Spleen (tissue), 7 donors: ENCODE measurements around the gene SLC44A1.

ENCODE experiments used
- CTCF ChIP-seq, 11 experiments: fragments of 200-600 bp in 7 of 11; fragments of 450-650 bp in 4 of 11; sonication (generic) in 4 of 11; IDR thresholded peaks in 8 of 11; conservative IDR thresholded peaks in 3 of 11; 1 replicate in 7 of 11; 2 replicates in 4 of 11; pipeline versions ENCODE4 v1.4.0 to v1.8.0; 2016 to 2021; ENCODE audit warnings: antibody characterized with exemption in 11 of 11, inconsistent platforms in 4 of 11, mild to moderate bottlenecking in 1 of 11
- POLR2A ChIP-seq, 3 donors: fragments of 450-650 bp; IDR thresholded peaks; one replicate each; pipeline ENCODE4 v1.5.1; 2017; ENCODE audit warnings: antibody characterized with exemption in 3 of 3, mild to moderate bottlenecking in 1 of 3
- donor health status: DM: no; HTN: no; CAD: no; lungs with moderate emphysema.
- donor health status: DM: no; HTN: no; CAD: no.
- donor health status: DM: no; HTN: no; CAD: no.

GRCh38 chr9:105281272-105281671, 36.8 kb downstream of the SLC44A1 start:
- no peak for TF ChIP-seq CTCF (IDR thresholded peaks at IDR 0.05 in 8 of 11, conservative IDR thresholded peaks at IDR 0.05 in 3 of 11)
- no peak for TF ChIP-seq POLR2A (IDR thresholded peaks at IDR 0.05)
